SK-N-SH (cell line): ENCODE measurements around the gene PBX3. TPM values are rescaled to one million over a fixed set of nuclear protein-coding genes. Genes with fewer than 3 reads are reported as not detected.

ENCODE experiments used
- CTCF ChIA-PET: fragments of 300-600, 350-600 bp; formaldehyde crosslinking; extraction: SDS; loops from one replicate; lab custom pipeline; 2021; lab: Yijun Ruan, JAX
- POLR2A ChIA-PET: fragments of 350-600 bp; sonication (Branson Sonifier 250); formaldehyde crosslinking; extraction: SDS; loops from one replicate; lab custom pipeline; 2020; ENCODE audit warnings: antibody characterized with exemption, inconsistent platforms; lab: Yijun Ruan, JAX
- DNase-seq: peaks from one replicate; pipeline ENCODE4 v3.0.0; 2012
- H2AFZ ChIP-seq: fragments of 200-600 bp; sonication (generic); 2 replicates; pipeline ENCODE4 v1.8.1; 2016; ENCODE audit warnings: antibody characterized with exemption, mild to moderate bottlenecking, low read depth
- H3F3A ChIP-seq: fragments of 200-600 bp; sonication (generic); replicated peaks from 2 replicates; pipeline ENCODE3; 2016; ENCODE audit warnings: antibody characterized with exemption, mild to moderate bottlenecking; ENCODE audit not compliant: insufficient read depth
- H3K27ac ChIP-seq, 2 experiments: fragments of 200-500 bp in 1 of 2; fragments of 200-600 bp in 1 of 2; sonication (Bioruptor generic) in 1 of 2; sonication (generic), shearing (Covaris generic) in 1 of 2; 2 replicates each; pipeline versions ENCODE4 v1.5.1 to v1.6.1; 2014 to 2016; ENCODE audit warnings: low read depth in 2 of 2, inconsistent platforms in 1 of 2, low read length in 1 of 2, mild to moderate bottlenecking in 1 of 2, mixed read lengths in 1 of 2
- H3K27me3 ChIP-seq: fragments of 200-600 bp; sonication (generic), shearing (Covaris generic); 2 replicates; pipeline ENCODE4 v1.6.1; 2016; ENCODE audit warnings: mixed run types; ENCODE audit not compliant: insufficient read depth
- H3K36me3 ChIP-seq, 2 experiments: fragments of 200-500 bp in 1 of 2; fragments of 200-600 bp in 1 of 2; sonication (Bioruptor generic) in 1 of 2; sonication (generic) in 1 of 2; replicated peaks in 1 of 2; 2 replicates each; pipeline versions ENCODE3 to v1.5.1; 2014 to 2016; ENCODE audit warnings: low read length in 1 of 2, mild to moderate bottlenecking in 1 of 2; ENCODE audit not compliant: insufficient read depth in 2 of 2, control insufficient read depth in 1 of 2
- H3K4me1 ChIP-seq, 2 experiments: fragments of 200-500 bp in 1 of 2; fragments of 200-600 bp in 1 of 2; sonication (Bioruptor generic) in 1 of 2; sonication (generic), shearing (Covaris generic) in 1 of 2; 2 replicates each; pipeline versions ENCODE4 v1.5.1 to v1.6.1; 2014 to 2016; ENCODE audit warnings: low read depth in 1 of 2, low read length in 1 of 2, mixed run types in 1 of 2; ENCODE audit not compliant: insufficient read depth in 2 of 2, control insufficient read depth in 1 of 2
- H3K4me2 ChIP-seq: fragments of 200-600 bp; sonication (generic), shearing (Covaris generic); 2 replicates; pipeline ENCODE4 v1.6.1; 2017; ENCODE audit warnings: mixed run types
- H3K4me3 ChIP-seq, 2 experiments: fragments of 200-500 bp in 1 of 2; fragments of 200-600 bp in 1 of 2; sonication (Bioruptor generic) in 1 of 2; sonication (generic), shearing (Covaris generic) in 1 of 2; 2 replicates each; pipeline versions ENCODE4 v1.5.1 to v1.8.1; 2014 to 2016; ENCODE audit warnings: low read depth in 2 of 2, inconsistent platforms in 1 of 2, low read length in 1 of 2, mild to moderate bottlenecking in 1 of 2, mixed read lengths in 1 of 2, moderate library complexity in 1 of 2
- H3K79me2 ChIP-seq: fragments of 200-600 bp; sonication (generic); 2 replicates; pipeline ENCODE4 v1.8.1; 2017; ENCODE audit warnings: mild to moderate bottlenecking; ENCODE audit not compliant: insufficient read depth
- H3K9ac ChIP-seq: fragments of 200-600 bp; sonication (generic); 2 replicates; pipeline ENCODE4 v1.6.1; 2017; ENCODE audit warnings: mixed run types
- H3K9me2 ChIP-seq: fragments of 200-600 bp; sonication (generic); 2 replicates; pipeline ENCODE4 v1.6.1; 2017; ENCODE audit warnings: mixed run types
- H3K9me3 ChIP-seq: fragments of 200-600 bp; sonication (generic); 2 replicates; pipeline ENCODE4 v1.6.1; 2017; ENCODE audit warnings: mixed run types, mild to moderate bottlenecking, moderate library complexity
- H4K20me1 ChIP-seq: fragments of 200-600 bp; sonication (generic); 2 replicates; pipeline ENCODE4 v1.6.1; 2017; ENCODE audit warnings: mild to moderate bottlenecking, mixed run types; ENCODE audit not compliant: insufficient read depth
- ELF1 ChIP-seq: IDR thresholded peaks from 2 replicates; pipeline ENCODE4 v1.4.0; 2012
- EZH2phosphoT487 ChIP-seq: fragments of 200-600 bp; sonication (generic); IDR thresholded peaks from 2 replicates; pipeline ENCODE4 v1.6.1; 2017; ENCODE audit warnings: low read depth, mixed run types, mild to moderate bottlenecking, antibody characterized with exemption, moderate library complexity, borderline replicate concordance
- FOXJ3 ChIP-seq: sonication (generic); formaldehyde crosslinking; IDR thresholded peaks from 2 replicates; pipeline ENCODE4 v1.5.1; 2020; ENCODE audit warnings: mild to moderate bottlenecking, missing genetic modification reagents
- FOXM1 ChIP-seq: IDR thresholded peaks from 2 replicates; pipeline ENCODE4 v1.4.0; 2012; ENCODE audit warnings: low read depth, mild to moderate bottlenecking
- GABPA ChIP-seq: IDR thresholded peaks from 2 replicates; pipeline ENCODE4 v1.4.0; 2012; ENCODE audit warnings: low read depth, mild to moderate bottlenecking
- JUND ChIP-seq: IDR thresholded peaks from 2 replicates; pipeline ENCODE4 v1.4.0; 2012
- MEF2A ChIP-seq: IDR thresholded peaks from 2 replicates; pipeline ENCODE4 v1.4.0; 2012; ENCODE audit warnings: low read depth, borderline replicate concordance
- RAD21 ChIP-seq: IDR thresholded peaks from 2 replicates; pipeline ENCODE4 v1.6.1; 2012; ENCODE audit warnings: mild to moderate bottlenecking, low read length
- RCOR1 ChIP-seq: fragments of 150-350 bp; IDR thresholded peaks from 2 replicates; pipeline ENCODE4 v1.6.1; 2017; ENCODE audit warnings: antibody characterized with exemption, low read length
- RFX5 ChIP-seq: IDR thresholded peaks from 2 replicates; pipeline ENCODE4 v1.6.1; 2012; ENCODE audit warnings: mild to moderate bottlenecking, improper control_type of control experiment, low read length
- RXRA ChIP-seq: IDR thresholded peaks from 2 replicates; pipeline ENCODE4 v1.4.0; 2012; ENCODE audit warnings: low read depth, mild to moderate bottlenecking, borderline replicate concordance
- SMC3 ChIP-seq: IDR thresholded peaks from 2 replicates; pipeline ENCODE4 v1.6.1; 2012; ENCODE audit warnings: low read depth, low read length, improper control_type of control experiment
- TAF1 ChIP-seq: IDR thresholded peaks from 2 replicates; pipeline ENCODE4 v1.6.1; 2012; ENCODE audit warnings: low read depth, mild to moderate bottlenecking, low read length, moderate library complexity, borderline replicate concordance
- TCF12 ChIP-seq: IDR thresholded peaks from 2 replicates; pipeline ENCODE4 v1.4.0; 2012
- YY1 ChIP-seq: IDR thresholded peaks from 2 replicates; pipeline ENCODE4 v1.4.0; 2012; ENCODE audit warnings: low read depth, mild to moderate bottlenecking
- WGBS: methylation state at CpG from one replicate; pipeline ENCODE4 v1.1.6; 2017; ENCODE audit warnings: low lambda C conversion rate; 5-methylcytosine and 5-hydroxymethylcytosine counted together
- polyA plus RNA-seq, 3 experiments: library from polyadenylated mRNA; depleted of rRNA; stranded (reverse); fragments of >200 nt; gene quantifications; 2 replicates each; pipeline ENCODE4 v1.2.3, GENCODE V29; 2012
- TF ChIP-seq, protein P1 (sequence below): IDR thresholded peaks from 2 replicates; pipeline ENCODE4 v1.4.0; 2012; ENCODE audit warnings: low read depth
- TF ChIP-seq, protein P2 (sequence below): IDR thresholded peaks from 2 replicates; pipeline ENCODE4 v1.4.0; 2012; ENCODE audit warnings: low read depth, borderline replicate concordance
- TF ChIP-seq, protein P3 (sequence below): IDR thresholded peaks from 2 replicates; pipeline ENCODE4 v1.6.1; 2012; ENCODE audit warnings: mild to moderate bottlenecking, low read depth, low read length, moderate library complexity

Gene PBX3
- polyA plus RNA-seq, 1 of the 3 experiments (the other 2 are of a cell fraction), result 73.0 TPM

DNA sequence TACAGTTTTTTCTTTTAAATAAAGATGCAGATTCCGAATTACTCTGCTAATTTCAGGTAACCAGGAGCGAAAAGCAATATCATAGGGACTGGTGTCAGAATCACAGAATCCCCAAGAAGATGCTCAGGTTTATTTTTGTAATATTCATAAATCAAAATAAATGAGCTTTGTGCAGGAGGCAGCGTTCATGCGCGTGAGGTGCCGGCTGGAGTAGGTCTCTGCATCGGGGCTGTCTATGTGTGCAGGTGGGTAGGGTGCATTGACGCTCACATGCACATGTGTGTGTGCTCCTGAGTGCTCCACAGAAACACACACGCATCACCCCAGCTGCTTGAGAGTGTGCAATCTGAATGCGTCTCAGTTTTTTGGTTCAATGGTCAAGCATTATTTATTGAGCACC is 226.4 kb downstream of the PBX3 start:
- ChIA-PET POLR2A (no interaction called here), CTCF (no interaction called here)
- H3K4me3 ChIP-seq, result no peak overlapping the region
- H3F3A ChIP-seq, result peaks cover 5% of the 10 kb centered on the region
- H3K79me2 ChIP-seq, result no peaks in the 10 kb centered on the region
- H3K27ac ChIP-seq, result no peak overlapping the region
- peaks cover 0 to 1% of the 10 kb centered on the region in 2 experiments for H3K36me3 ChIP-seq
- no peak overlapping the region for H2AFZ ChIP-seq
- WGBS, result 92% methylated on average over 10 of the region's 10 CpGs
- H3K4me2 ChIP-seq, result no peak overlapping the region
- no peak overlapping the region for H3K9ac ChIP-seq
- peaks cover 0 to 11% of the 10 kb centered on the region in 2 experiments; a peak in 2 of 4 replicates for H3K4me1 ChIP-seq
- no peaks in the 10 kb centered on the region for H4K20me1 ChIP-seq
- no peaks in the 10 kb centered on the region for H3K27me3 ChIP-seq
- DNase-seq, result no peak
- H3K9me2 ChIP-seq, result no peaks in the 10 kb centered on the region
- H3K9me3 ChIP-seq, result no peaks in the 10 kb centered on the region
- no peak for TF ChIP-seq ELF1
- TF ChIP-seq, protein P1, sequence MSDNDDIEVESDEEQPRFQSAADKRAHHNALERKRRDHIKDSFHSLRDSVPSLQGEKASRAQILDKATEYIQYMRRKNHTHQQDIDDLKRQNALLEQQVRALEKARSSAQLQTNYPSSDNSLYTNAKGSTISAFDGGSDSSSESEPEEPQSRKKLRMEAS, result no peak
- TF ChIP-seq TCF12, result no peak
- TF ChIP-seq, protein P2, sequence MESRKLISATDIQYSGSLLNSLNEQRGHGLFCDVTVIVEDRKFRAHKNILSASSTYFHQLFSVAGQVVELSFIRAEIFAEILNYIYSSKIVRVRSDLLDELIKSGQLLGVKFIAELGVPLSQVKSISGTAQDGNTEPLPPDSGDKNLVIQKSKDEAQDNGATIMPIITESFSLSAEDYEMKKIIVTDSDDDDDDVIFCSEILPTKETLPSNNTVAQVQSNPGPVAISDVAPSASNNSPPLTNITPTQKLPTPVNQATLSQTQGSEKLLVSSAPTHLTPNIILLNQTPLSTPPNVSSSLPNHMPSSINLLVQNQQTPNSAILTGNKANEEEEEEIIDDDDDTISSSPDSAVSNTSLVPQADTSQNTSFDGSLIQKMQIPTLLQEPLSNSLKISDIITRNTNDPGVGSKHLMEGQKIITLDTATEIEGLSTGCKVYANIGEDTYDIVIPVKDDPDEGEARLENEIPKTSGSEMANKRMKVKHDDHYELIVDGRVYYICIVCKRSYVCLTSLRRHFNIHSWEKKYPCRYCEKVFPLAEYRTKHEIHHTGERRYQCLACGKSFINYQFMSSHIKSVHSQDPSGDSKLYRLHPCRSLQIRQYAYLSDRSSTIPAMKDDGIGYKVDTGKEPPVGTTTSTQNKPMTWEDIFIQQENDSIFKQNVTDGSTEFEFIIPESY, result no peak
- no peak for TF ChIP-seq RAD21
- TF ChIP-seq RXRA, result no peak
- no peak for TF ChIP-seq YY1
- TF ChIP-seq, protein P3, sequence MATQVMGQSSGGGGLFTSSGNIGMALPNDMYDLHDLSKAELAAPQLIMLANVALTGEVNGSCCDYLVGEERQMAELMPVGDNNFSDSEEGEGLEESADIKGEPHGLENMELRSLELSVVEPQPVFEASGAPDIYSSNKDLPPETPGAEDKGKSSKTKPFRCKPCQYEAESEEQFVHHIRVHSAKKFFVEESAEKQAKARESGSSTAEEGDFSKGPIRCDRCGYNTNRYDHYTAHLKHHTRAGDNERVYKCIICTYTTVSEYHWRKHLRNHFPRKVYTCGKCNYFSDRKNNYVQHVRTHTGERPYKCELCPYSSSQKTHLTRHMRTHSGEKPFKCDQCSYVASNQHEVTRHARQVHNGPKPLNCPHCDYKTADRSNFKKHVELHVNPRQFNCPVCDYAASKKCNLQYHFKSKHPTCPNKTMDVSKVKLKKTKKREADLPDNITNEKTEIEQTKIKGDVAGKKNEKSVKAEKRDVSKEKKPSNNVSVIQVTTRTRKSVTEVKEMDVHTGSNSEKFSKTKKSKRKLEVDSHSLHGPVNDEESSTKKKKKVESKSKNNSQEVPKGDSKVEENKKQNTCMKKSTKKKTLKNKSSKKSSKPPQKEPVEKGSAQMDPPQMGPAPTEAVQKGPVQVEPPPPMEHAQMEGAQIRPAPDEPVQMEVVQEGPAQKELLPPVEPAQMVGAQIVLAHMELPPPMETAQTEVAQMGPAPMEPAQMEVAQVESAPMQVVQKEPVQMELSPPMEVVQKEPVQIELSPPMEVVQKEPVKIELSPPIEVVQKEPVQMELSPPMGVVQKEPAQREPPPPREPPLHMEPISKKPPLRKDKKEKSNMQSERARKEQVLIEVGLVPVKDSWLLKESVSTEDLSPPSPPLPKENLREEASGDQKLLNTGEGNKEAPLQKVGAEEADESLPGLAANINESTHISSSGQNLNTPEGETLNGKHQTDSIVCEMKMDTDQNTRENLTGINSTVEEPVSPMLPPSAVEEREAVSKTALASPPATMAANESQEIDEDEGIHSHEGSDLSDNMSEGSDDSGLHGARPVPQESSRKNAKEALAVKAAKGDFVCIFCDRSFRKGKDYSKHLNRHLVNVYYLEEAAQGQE, result no peak
- TF ChIP-seq FOXJ3 (CRISPR knock-in tag), result no peak
- no peak for TF ChIP-seq RFX5
- TF ChIP-seq, all 33 proteins: peak for 0

DNA sequence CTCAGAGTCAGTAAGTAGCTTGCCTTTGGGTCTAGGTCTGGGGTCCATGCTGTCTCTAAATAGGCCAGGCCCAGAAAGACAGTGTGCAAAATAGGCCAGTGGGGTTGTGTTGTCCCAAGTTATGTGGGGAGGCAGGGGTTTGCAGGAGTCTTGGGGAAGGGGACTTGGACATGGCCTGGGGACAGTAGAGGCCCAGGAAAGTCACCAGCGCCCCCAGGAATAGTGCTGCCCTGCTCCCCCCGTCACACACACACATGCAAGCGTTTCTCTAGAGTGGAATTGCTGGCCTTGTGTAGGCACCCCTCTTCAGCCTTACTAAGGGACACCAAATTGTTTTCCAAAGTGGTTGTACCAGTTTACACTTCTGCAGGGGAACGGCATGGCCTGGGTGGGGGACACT is 227.5 kb downstream of the PBX3 start:
- CTCF ChIA-PET, result no interaction called here
- 81% methylated on average over 4 of the region's 4 CpGs for WGBS

More for the DNA sequence above, 227.5 kb downstream of the PBX3 start:
- H3K4me2 ChIP-seq, result no peak overlapping the region
- no peak overlapping the region for H3K27ac ChIP-seq
- no peaks in the 10 kb centered on the region for H3K9me2 ChIP-seq
- H3F3A ChIP-seq, result no peaks in the 10 kb centered on the region
- no peak overlapping the region for H2AFZ ChIP-seq
- no peaks in the 10 kb centered on the region for H4K20me1 ChIP-seq
- no peak overlapping the region for H3K9ac ChIP-seq
- H3K27me3 ChIP-seq, result no peaks in the 10 kb centered on the region
- peaks cover 0 to 6% of the 10 kb centered on the region in 2 experiments; a peak in 1 of 4 replicates for H3K4me1 ChIP-seq
- POLR2A ChIA-PET, result no interaction called here
- H3K4me3 ChIP-seq, result no peak overlapping the region
- DNase-seq, result no peak
- no peaks in the 10 kb centered on the region for H3K79me2 ChIP-seq
- no peaks in the 10 kb centered on the region for H3K36me3 ChIP-seq
- TF ChIP-seq GABPA (no peak), RXRA (no peak), TAF1 (no peak), MEF2A (no peak), EZH2phosphoT487 (no peak), ELF1 (no peak), YY1 (no peak), JUND (no peak), FOXM1 (no peak), RCOR1 (no peak), SMC3 (no peak)
- TF ChIP-seq, protein P3, result no peak
- H3K9me3 ChIP-seq, result peaks cover 4% of the 10 kb centered on the region
